Kidney epithelial cell (primary cell): ENCODE results near the gene ITPR3. TPM values are rescaled to one million over a fixed set of nuclear protein-coding genes. Genes with fewer than 3 reads are reported as not detected.
"Not testable (repeated sequence)": the region's sequence is repeated elsewhere in the genome, so short reads cannot be mapped to it uniquely, and the experiment has no call there.

Source experiments
- DNase-seq: peaks from one replicate; pipeline ENCODE4 v3.0.0-alpha.2; 2010; ENCODE audit warnings: low read depth
- H3K27me3 ChIP-seq: 2 replicates; pipeline ENCODE4 v1.6.0; 2011; ENCODE audit warnings: low read length; ENCODE audit not compliant: control insufficient read depth, insufficient read depth
- H3K36me3 ChIP-seq: 2 replicates; pipeline ENCODE4 v1.5.1; 2011; ENCODE audit warnings: low read length; ENCODE audit not compliant: control insufficient read depth, insufficient read depth
- H3K4me3 ChIP-seq: 2 replicates; pipeline ENCODE4 v1.5.1; 2011; ENCODE audit warnings: low read depth, mild to moderate bottlenecking, control low read depth, low read length
- total RNA-seq: library from RNA; depleted of rRNA; stranded (reverse); fragments of >200 nt; gene quantifications from 2 replicates; pipeline ENCODE4 v1.2.3, GENCODE V29; 2015
- TF ChIP-seq, protein P1 (sequence below): IDR thresholded peaks from 2 replicates; pipeline ENCODE4 v1.5.1; 2011; ENCODE audit warnings: mild to moderate bottlenecking, moderate library complexity, low read length, control low read depth, inconsistent platforms; ENCODE audit not compliant: insufficient read depth, poor library complexity, severe bottlenecking

ITPR3 gene
- total RNA-seq, 1 donor from 2014 or later, result 147 TPM

DNA sequence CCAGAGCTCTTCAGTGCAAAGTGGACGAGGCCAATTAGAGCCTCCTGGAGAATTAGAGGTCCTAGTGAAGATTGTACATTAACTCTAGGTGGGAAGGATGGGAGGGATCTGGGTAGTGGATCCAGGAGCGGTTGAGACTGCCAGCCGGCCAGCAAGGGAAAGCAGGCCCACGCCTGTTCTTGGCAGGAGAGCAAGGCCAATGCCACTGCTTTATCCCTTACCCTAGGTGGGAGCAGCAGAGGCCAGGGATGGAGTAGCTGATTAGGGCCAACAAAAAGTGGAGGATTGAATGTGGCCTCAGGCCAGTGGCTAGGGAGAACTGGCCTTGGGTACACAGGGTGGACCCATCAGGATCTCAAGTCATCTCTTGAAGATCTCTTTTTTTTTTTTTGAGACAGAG, 3.7 kb downstream of the ITPR3 start:
- TF ChIP-seq, protein P1, sequence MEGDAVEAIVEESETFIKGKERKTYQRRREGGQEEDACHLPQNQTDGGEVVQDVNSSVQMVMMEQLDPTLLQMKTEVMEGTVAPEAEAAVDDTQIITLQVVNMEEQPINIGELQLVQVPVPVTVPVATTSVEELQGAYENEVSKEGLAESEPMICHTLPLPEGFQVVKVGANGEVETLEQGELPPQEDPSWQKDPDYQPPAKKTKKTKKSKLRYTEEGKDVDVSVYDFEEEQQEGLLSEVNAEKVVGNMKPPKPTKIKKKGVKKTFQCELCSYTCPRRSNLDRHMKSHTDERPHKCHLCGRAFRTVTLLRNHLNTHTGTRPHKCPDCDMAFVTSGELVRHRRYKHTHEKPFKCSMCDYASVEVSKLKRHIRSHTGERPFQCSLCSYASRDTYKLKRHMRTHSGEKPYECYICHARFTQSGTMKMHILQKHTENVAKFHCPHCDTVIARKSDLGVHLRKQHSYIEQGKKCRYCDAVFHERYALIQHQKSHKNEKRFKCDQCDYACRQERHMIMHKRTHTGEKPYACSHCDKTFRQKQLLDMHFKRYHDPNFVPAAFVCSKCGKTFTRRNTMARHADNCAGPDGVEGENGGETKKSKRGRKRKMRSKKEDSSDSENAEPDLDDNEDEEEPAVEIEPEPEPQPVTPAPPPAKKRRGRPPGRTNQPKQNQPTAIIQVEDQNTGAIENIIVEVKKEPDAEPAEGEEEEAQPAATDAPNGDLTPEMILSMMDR, result no peak
- no peaks in the 10 kb centered on the region for H3K27me3 ChIP-seq
- H3K4me3 ChIP-seq, result no peak overlapping the region
- no peak for DNase-seq
- H3K36me3 ChIP-seq, result no peaks in the 10 kb centered on the region

DNA sequence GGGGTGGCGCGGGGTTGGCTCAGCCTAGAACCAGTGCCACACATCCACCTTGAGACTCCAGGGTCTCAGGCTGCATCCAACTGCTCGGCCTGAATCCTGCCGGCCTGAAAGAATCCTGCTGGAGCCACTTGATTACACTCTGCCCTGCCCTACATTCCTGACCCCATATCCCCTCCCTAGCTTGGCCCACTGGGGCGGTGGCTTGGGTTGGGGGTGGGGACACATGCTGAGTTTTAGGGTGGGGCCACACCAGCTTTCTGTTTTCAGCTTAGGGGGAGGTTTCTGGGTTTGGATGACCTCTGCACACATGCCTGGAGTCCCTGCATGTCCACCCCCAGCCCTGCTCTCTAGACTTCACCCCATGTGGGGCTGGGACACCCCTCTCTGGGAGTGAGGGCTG, 6.8 kb downstream of the ITPR3 start:
- TF ChIP-seq, protein P1, result no peak
- Histone ChIP-seq H3K4me3 (no peak overlapping the region), H3K36me3 (no peaks in the 10 kb centered on the region), H3K27me3 (no peaks in the 10 kb centered on the region)
- no peak for DNase-seq

DNA sequence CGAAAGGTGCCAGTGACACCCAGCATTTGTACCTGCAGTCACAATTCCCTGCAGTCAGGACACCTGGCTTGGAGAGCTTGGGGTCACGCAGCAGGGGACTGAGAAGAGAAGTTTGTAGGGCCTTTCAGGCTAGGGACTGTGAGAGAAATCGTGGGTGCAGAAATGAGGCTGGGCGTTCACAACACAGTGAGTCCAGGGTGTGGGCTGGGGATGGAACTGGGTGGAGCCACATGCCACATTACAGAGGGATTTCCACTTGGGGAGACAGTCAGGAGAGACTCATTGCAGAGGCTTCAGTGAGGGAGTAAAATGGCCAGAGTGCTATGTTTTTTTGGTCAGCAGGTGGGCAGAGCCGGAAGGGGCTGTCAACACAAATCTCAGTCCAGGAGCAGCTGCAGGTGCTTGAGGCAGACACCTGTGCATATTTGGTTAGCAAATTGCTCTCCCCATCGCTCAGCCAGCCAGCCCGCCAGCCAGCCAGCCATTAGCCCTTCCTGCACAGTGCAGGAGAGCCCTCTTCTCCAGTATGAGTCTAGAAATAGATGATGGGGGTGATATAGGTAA, 7.4 kb downstream of the ITPR3 start:
- Histone ChIP-seq H3K27me3 (no peaks in the 10 kb centered on the region), H3K4me3 (no peak overlapping the region), H3K36me3 (no peaks in the 10 kb centered on the region)
- TF ChIP-seq, protein P1, result no peak
- no peak for DNase-seq

DNA sequence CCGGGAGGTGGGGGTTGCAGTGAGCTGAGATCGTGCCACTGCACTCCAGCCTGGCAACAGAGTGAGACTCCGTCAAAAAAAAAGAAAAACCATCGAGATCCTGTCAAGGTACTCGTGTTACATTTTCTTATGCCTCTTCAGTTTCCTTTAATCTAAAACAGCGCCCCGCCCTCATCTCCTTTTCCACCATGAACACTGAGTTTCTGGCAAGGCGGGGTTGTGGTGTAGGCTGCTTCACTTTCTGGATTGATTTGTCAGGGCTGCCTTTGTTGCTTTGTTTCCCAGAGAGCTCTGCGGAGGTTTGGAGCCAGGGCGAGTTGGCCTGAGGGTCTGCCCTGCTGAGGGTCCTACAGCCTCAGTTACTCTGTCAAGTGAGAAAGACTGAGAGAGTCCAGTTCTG, 8.9 kb downstream of the ITPR3 start:
- Histone ChIP-seq H3K4me3 (no peak overlapping the region), H3K27me3 (no peaks in the 10 kb centered on the region), H3K36me3 (no peaks in the 10 kb centered on the region)
- DNase-seq, result no peak
- TF ChIP-seq, protein P1, result no peak

DNA sequence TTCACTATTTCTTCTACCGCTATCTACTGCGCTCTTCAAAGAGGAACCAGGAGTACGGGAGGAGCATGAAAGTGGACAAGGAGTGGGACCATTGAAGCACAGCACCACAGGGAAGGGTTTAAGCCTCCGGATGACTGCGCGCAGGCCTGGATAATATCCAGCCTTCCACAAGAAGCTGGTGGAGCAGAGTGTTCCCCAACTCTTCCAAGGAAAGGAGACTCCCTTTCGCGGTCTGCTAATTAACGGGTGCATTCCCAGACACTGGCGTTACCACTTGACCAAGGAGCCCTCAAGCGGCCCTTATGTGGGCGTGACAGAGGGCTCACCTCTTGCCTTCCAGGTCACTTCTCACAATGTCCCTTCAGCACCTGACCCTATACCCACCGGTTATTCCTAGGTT, 10.4 kb downstream of the ITPR3 start:
- H3K27me3 ChIP-seq, H3K4me3 ChIP-seq, DNase-seq, H3K36me3 ChIP-seq: not testable (repeated sequence)

DNA sequence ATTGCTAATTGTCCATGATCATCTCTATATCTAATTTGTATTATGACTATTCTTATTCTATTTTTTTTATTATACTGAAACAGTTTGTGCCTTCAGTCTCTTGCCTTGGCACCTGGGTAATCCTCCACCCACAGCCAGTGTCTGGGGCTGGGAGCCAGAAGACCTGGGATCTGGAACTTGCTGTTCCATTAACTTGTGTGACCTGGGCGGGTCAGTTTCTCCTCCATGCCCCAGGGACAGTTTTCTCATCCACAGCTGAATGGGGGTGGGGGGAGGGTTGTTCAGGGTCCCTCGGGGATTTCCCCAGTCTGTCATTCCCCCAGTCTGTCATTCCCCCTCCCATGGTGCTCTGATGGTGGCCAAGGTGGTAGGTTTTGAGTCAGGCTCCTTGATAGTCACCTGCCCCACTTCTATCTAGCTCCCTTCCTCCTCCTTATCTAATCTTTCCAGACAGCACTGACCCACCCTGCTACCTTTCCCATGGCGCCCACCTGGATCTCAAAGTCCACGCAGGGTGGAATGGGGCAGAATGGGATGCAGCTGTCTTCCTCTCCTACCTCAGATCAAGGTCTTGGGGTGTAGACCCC, 10.9 kb downstream of the ITPR3 start:
- Histone ChIP-seq H3K27me3 (no peaks in the 10 kb centered on the region), H3K36me3 (no peaks in the 10 kb centered on the region), H3K4me3 (no peak overlapping the region)
- TF ChIP-seq, protein P1, result no peak
- DNase-seq, result no peak
